BLaER1 (cell line): ENCODE measurements around the gene TMEM167A.

Source experiments
- H3K27ac ChIP-seq: shearing (Covaris generic); formaldehyde crosslinking; 2 replicates; pipeline ENCODE4 v1.8.1; 2022
- H3K27me3 ChIP-seq: shearing (Covaris generic); formaldehyde crosslinking; 2 replicates; pipeline ENCODE4 v1.8.1; 2022
- H3K36me3 ChIP-seq: shearing (Covaris generic); formaldehyde crosslinking; 2 replicates; pipeline ENCODE4 v1.8.1; 2022
- H3K4me1 ChIP-seq: shearing (Covaris generic); formaldehyde crosslinking; 2 replicates; pipeline ENCODE4 v1.8.1; 2022
- H3K4me2 ChIP-seq: shearing (Covaris generic); formaldehyde crosslinking; 2 replicates; pipeline ENCODE4 v1.8.1; 2022
- H3K4me3 ChIP-seq: shearing (Covaris generic); formaldehyde crosslinking; 2 replicates; pipeline ENCODE4 v1.8.1; 2022
- H3K9ac ChIP-seq: shearing (Covaris generic); formaldehyde crosslinking; 2 replicates; pipeline ENCODE4 v1.8.1; 2022
- H3K9me3 ChIP-seq: shearing (Covaris generic); formaldehyde crosslinking; 2 replicates; pipeline ENCODE4 v1.8.1; 2022
- H4K20me1 ChIP-seq: shearing (Covaris generic); formaldehyde crosslinking; 2 replicates; pipeline ENCODE4 v1.8.1; 2022
- Cebpa-rat ChIP-seq: shearing (Covaris generic); IDR thresholded peaks from 2 replicates; pipeline ENCODE4 v1.8.1; 2022

Gene TMEM167A

DNA sequence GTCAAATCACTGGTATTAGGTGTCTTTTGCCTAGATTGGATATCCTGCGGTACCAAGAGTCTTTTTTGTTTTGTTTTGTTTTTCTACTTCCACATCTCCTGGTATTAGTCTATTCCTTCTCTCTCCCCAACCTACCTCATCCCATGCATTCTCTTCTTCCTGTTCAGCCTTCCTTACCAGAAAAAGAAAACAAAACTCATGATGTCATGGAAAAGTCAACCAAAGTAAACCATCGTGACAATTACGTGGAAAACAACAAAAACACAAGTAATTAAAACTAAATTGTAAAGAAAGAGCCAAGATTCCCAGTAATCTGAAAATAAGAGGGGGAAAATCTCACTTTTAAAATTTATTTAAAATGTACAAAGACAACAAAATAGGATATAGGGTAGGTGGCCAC lies 38.3 kb downstream of the TMEM167A start:
- H3K4me2 ChIP-seq: no peak overlapping the region
- no peaks in the 10 kb centered on the region for H3K9me3 ChIP-seq
- no peaks in the 10 kb centered on the region for H3K27me3 ChIP-seq
- no peak for TF ChIP-seq Cebpa-rat
- H3K4me3 ChIP-seq: no peak overlapping the region
- H3K27ac ChIP-seq: no peak overlapping the region
- H4K20me1 ChIP-seq: no peaks in the 10 kb centered on the region
- H3K9ac ChIP-seq: no peak overlapping the region
- no peaks in the 10 kb centered on the region for H3K4me1 ChIP-seq
- H3K36me3 ChIP-seq: no peaks in the 10 kb centered on the region

DNA sequence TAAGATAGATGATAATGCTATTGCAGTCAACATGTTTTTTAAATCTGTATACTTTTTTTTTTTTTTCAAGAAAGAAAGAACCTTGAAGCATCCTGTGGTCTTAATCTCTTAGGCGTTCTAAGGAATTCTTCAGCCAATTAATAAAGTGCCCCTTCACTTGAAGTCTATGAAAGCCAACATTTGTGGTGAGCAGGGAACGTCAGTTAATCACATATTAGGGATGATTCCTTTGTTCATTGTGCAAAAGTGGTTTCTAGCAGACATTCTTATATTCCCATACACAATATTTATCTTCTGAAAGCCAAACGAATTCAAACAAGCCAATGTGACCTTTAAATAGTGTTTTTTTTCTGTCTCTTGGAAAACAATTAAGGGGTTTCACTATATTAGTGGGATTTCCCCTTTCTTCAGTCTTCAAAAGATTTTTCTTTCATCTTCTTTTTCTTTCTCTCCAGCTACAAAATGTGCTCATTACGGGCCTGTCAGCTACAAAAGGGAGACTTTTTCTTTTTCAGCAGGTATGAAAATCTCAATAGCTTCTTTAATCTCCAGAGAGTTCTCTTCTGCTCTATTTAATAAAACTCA lies 40.1 kb downstream of the TMEM167A start:
- Histone ChIP-seq H3K9me3 (no peaks in the 10 kb centered on the region), H4K20me1 (no peaks in the 10 kb centered on the region), H3K27me3 (no peaks in the 10 kb centered on the region), H3K4me1 (no peaks in the 10 kb centered on the region), H3K9ac (no peak overlapping the region), H3K4me2 (no peak overlapping the region), H3K4me3 (no peak overlapping the region), H3K27ac (no peak overlapping the region), H3K36me3 (no peaks in the 10 kb centered on the region)
- no peak for TF ChIP-seq Cebpa-rat

DNA sequence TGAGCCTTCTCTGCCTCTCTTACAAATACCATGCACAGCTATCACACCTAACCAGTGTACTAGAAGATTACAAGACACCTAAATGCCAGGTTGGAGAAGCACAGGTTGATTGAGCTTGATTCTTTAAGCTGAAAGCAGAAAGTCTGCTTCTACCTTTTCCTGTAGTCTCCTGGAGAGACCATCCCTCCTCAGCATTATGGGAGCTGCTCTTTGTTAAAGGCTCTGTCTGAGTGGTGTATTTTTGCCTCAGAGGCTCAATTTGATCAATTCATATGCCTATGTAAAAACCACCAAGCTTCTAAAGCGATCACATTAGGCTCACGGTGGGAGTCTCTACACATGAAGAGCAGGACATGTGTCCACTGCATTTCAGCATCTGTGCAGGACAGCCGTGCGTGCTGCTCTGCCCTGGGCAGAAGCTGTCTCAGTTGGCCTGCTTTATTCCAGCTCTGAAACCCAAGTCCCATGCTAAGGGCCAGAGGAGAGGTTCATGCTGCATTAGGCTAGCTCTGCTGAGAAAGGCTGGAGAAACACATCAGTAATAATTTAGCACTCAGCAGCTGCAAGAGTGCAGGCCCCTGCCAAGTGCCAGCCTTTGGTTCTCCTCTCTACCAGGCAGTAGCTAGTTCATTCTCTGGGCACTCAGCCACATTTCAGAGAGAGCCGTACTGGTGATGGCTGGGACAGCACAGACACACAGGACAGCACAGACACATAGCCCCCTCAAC lies 41.7 kb downstream of the TMEM167A start:
- Histone ChIP-seq H3K36me3 (no peaks in the 10 kb centered on the region), H3K9ac (no peak overlapping the region)

DNA sequence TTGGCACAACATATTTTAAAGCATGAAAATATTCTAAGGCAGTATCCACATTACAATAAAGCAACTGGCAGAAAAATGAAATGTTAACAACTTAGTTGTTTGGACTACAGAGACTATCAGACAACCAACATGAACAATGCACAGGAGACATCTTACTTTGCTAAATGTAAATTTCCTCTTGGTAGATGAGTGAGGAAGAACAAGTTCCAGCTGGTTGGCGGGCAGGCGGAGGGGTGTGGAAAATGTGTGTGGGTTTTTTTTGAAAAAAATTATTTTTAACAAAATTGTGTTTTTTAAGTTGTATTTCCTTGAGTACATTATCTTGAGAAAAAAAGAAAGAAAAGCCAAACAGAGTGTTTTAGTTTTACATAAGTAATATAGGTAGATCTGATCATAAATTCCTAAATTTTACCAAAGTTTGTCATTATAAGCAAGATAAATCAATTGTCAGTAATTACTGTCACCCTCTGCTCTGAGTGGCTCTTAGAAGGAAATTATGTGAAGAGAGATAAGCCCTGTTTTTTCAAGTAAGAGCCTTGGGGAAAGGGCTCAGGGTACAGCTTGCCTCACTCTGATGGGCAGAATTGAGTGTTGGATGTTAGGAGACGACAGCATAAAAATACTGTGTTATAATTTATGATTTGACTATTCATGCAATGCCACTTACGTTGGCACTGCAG lies 42.5 kb downstream of the TMEM167A start:
- Histone ChIP-seq H3K4me2 (no peak overlapping the region), H3K27me3 (no peaks in the 10 kb centered on the region), H4K20me1 (no peaks in the 10 kb centered on the region)

More for the DNA sequence above, 41.7 kb downstream of the TMEM167A start:
- Histone ChIP-seq H3K27me3 (no peaks in the 10 kb centered on the region), H3K9me3 (no peaks in the 10 kb centered on the region), H3K4me2 (no peak overlapping the region), H3K4me3 (no peak overlapping the region), H4K20me1 (no peaks in the 10 kb centered on the region), H3K4me1 (no peaks in the 10 kb centered on the region), H3K27ac (no peak overlapping the region)
- no peak for TF ChIP-seq Cebpa-rat

DNA sequence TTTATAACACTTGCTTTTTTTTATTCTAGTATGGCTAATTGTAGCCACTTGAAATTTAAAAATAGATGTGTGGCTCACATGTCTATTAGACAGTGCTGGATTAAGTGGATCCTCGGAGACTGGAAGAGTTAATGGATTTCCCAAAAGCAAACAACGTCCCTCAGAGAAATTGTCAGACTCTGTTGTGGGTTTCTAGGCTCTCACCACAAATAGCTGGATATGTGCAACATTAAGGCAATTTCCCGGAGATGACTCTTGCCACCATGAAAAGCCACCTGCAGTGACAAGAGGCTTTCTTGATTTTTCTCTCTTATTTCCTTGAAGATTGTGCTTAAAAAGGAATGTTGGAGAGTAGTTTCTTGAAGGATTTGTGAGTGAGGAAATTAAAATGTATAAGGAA lies 43.2 kb downstream of the TMEM167A start:
- no peak overlapping the region for H3K4me2 ChIP-seq
- H3K27ac ChIP-seq: no peak overlapping the region
- TF ChIP-seq Cebpa-rat: no peak
- peaks cover 5% of the 10 kb centered on the region; the same call in 1 of the 2 replicates for H3K9me3 ChIP-seq
- H4K20me1 ChIP-seq: no peaks in the 10 kb centered on the region
- H3K4me3 ChIP-seq: no peak overlapping the region
- H3K9ac ChIP-seq: no peak overlapping the region
- no peaks in the 10 kb centered on the region for H3K36me3 ChIP-seq
- H3K27me3 ChIP-seq: no peaks in the 10 kb centered on the region
- H3K4me1 ChIP-seq: no peaks in the 10 kb centered on the region

More for the DNA sequence above, 42.5 kb downstream of the TMEM167A start:
- no peak overlapping the region for H3K4me3 ChIP-seq
- H3K9me3 ChIP-seq: no peaks in the 10 kb centered on the region
- no peak for TF ChIP-seq Cebpa-rat
- H3K9ac ChIP-seq: no peak overlapping the region
- H3K27ac ChIP-seq: no peak overlapping the region
- no peaks in the 10 kb centered on the region for H3K4me1 ChIP-seq
- H3K36me3 ChIP-seq: no peaks in the 10 kb centered on the region

DNA sequence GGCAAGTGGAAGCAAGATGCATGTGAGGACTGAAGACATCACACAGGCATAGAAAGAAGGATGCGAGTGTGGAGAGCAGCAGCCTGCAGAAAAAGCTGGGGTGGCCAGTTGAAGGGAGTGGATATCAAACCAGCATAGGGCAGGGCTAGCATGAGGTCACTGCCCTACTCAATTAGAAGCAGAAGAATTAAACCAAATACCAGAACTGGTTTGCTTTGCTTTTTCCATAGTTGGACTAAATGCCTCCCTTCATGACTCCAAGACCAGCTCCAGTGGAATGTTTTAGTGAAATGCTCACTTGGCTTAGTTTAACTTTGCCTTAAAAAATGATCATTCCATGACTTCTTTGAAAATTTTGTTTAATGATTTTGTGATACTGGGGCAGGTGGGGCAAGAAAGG lies 45.8 kb downstream of the TMEM167A start:
- no peak overlapping the region for H3K4me2 ChIP-seq
- no peak overlapping the region for H3K4me3 ChIP-seq
- H3K36me3 ChIP-seq: no peaks in the 10 kb centered on the region
- H4K20me1 ChIP-seq: no peaks in the 10 kb centered on the region
- H3K27me3 ChIP-seq: no peaks in the 10 kb centered on the region
- peaks cover 17% of the 10 kb centered on the region for H3K4me1 ChIP-seq
- no peak overlapping the region for H3K27ac ChIP-seq
- no peak overlapping the region for H3K9ac ChIP-seq
- TF ChIP-seq Cebpa-rat: no peak
- H3K9me3 ChIP-seq: peaks cover 9% of the 10 kb centered on the region; the same call in 1 of the 2 replicates

DNA sequence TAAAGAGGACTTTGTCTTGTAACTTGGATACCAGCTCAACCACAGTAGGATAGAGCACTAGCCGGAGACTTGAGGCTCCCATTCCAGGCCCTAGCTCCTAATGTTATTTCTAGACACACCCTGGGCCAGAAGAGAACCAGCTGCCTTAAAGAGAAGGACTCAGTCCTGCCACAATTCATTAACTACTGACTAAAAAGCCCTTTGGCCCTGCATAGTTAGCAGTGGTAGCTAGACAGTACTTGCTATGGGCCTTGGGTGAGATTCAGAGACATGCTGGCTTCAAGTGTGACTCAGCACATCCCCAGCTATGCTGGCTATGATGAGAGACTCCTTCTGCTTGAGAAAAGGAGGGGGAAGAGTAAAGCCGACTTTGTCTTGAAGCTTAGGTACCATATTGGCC lies 47.3 kb downstream of the TMEM167A start:
- TF ChIP-seq Cebpa-rat: no peak
- no peak overlapping the region for H3K9ac ChIP-seq
- H3K27ac ChIP-seq: no peak overlapping the region
- H3K27me3 ChIP-seq: no peaks in the 10 kb centered on the region
- no peaks in the 10 kb centered on the region for H3K36me3 ChIP-seq
- H4K20me1 ChIP-seq: no peaks in the 10 kb centered on the region
- peaks cover 9% of the 10 kb centered on the region; the same call in 1 of the 2 replicates for H3K9me3 ChIP-seq
- peaks cover 17% of the 10 kb centered on the region for H3K4me1 ChIP-seq
- H3K4me2 ChIP-seq: no peak overlapping the region
- H3K4me3 ChIP-seq: no peak overlapping the region

DNA sequence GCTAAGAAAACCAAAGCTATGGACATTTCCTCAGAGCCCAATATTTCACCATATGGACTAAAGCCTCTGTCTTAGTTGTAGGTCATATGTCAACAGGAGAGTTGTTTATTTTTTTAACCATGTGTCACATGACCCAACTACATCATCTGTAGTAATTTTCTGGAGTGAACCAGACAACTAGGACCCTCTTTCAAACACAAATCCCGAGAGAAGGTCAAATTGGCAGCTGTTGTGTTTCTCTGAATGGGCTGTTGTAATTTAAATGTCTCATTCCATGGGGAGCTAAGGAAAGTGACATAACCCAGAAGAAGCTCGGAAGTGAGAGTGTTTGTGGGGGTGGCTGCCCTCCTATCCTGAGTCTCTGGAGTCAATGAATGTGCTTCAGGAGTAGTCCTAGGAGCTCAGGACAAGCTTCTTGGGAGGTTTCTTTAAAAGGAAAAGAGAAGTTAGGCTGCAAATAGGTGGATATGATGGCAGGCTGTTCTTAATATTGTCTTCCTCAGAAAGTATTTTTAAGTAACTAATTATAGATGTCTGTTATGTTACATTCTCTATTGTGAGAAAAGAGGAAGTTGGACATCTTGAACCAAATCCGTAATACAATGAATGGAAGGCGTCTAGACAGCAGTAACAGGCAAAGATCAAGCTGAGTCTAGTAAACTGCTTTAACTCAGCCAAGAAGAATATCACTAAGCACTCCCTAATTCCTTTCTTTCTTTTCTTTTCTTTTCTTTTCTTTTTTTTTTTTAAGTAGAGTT lies 50.1 kb downstream of the TMEM167A start:
- TF ChIP-seq Cebpa-rat: no peak
- no peaks in the 10 kb centered on the region for H3K27me3 ChIP-seq
- no peaks in the 10 kb centered on the region for H4K20me1 ChIP-seq
- no peak overlapping the region for H3K4me3 ChIP-seq
- peaks cover 17% of the 10 kb centered on the region for H3K4me1 ChIP-seq
- peak overlapping the region; percentile 49 for H3K27ac ChIP-seq
- peak overlapping the region; percentile 66 for H3K4me2 ChIP-seq
- H3K36me3 ChIP-seq: no peaks in the 10 kb centered on the region
- no peak overlapping the region for H3K9ac ChIP-seq
- peaks cover 9% of the 10 kb centered on the region; the same call in 1 of the 2 replicates for H3K9me3 ChIP-seq

DNA sequence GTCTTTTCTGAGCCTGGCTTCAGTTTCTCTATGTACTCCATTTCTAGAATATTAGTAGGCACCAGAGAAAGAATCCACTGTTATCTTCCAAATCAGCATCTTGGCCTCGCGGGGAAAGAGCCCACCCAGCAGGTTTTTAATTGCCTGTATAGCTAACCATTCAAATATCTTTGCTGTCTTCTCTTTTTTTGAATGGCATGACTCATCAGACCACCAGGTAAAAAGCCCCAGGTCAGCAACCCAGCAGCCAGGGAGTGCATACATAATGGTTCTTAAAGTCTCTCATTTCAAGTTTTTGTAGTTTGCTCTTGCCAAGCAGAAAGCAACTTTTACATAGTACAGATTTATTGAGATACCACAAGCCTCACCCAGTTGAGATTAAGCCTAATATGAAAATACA lies 50.7 kb downstream of the TMEM167A start:
- no peaks in the 10 kb centered on the region for H3K36me3 ChIP-seq

More for the DNA sequence above, 50.7 kb downstream of the TMEM167A start:
- peaks cover 9% of the 10 kb centered on the region; the same call in 1 of the 2 replicates for H3K9me3 ChIP-seq
- H3K9ac ChIP-seq: no peak overlapping the region
- no peaks in the 10 kb centered on the region for H3K27me3 ChIP-seq
- H3K4me1 ChIP-seq: peaks cover 17% of the 10 kb centered on the region
- TF ChIP-seq Cebpa-rat: no peak
- peak overlapping the region; percentile 49; the same call in 1 of the 2 replicates for H3K27ac ChIP-seq
- H3K4me3 ChIP-seq: no peak overlapping the region
- H3K4me2 ChIP-seq: peak overlapping the region; percentile 66; the same call in 1 of the 2 replicates
- no peaks in the 10 kb centered on the region for H4K20me1 ChIP-seq
